HEK293T (cell line): ENCODE measurements around the gene PPP2R5D.

ENCODE experiments used
- ARNT ChIP-seq: fragments of 450-650 bp; IDR thresholded peaks from 2 replicates; pipeline ENCODE4 v1.6.1; 2017; ENCODE audit warnings: mild to moderate bottlenecking
- BHLHE40 ChIP-seq: fragments of 450-650 bp; IDR thresholded peaks from 2 replicates; pipeline ENCODE4 v1.6.1; 2016; ENCODE audit warnings: mild to moderate bottlenecking, moderate library complexity, borderline replicate concordance
- ELF4 ChIP-seq: fragments of 450-650 bp; IDR thresholded peaks from 2 replicates; pipeline ENCODE4 v1.6.1; 2017; ENCODE audit warnings: antibody characterized with exemption
- FOXA1 ChIP-seq: fragments of 450-650 bp; IDR thresholded peaks from 2 replicates; pipeline ENCODE4 v1.6.1; 2016; ENCODE audit warnings: mild to moderate bottlenecking
- FOXK2 ChIP-seq: fragments of 450-650 bp; IDR thresholded peaks from 2 replicates; pipeline ENCODE4 v1.6.1; 2016; ENCODE audit warnings: mild to moderate bottlenecking
- FOXM1 ChIP-seq: fragments of 450-650 bp; IDR thresholded peaks from 2 replicates; pipeline ENCODE4 v1.6.1; 2017; ENCODE audit warnings: mild to moderate bottlenecking, borderline replicate concordance
- L3MBTL2 ChIP-seq: fragments of 450-650 bp; conservative IDR thresholded peaks from 2 replicates; pipeline ENCODE4 v1.6.1; 2016; ENCODE audit warnings: mild to moderate bottlenecking
- LEF1 ChIP-seq: fragments of 450-650 bp; IDR thresholded peaks from 2 replicates; pipeline ENCODE4 v1.6.1; 2017; ENCODE audit warnings: mild to moderate bottlenecking, borderline replicate concordance
- NFRKB ChIP-seq: fragments of 450-650 bp; IDR thresholded peaks from 2 replicates; pipeline ENCODE4 v1.6.1; 2016; ENCODE audit warnings: mild to moderate bottlenecking, moderate library complexity
- SP1 ChIP-seq: fragments of 450-650 bp; IDR thresholded peaks from 2 replicates; pipeline ENCODE4 v1.6.1; 2017
- SUZ12 ChIP-seq: fragments of 450-650 bp; IDR thresholded peaks from 2 replicates; pipeline ENCODE4 v1.6.1; 2016; ENCODE audit warnings: mild to moderate bottlenecking
- TARDBP ChIP-seq: fragments of 450-650 bp; IDR thresholded peaks from 2 replicates; pipeline ENCODE4 v1.6.1; 2016

DNA sequence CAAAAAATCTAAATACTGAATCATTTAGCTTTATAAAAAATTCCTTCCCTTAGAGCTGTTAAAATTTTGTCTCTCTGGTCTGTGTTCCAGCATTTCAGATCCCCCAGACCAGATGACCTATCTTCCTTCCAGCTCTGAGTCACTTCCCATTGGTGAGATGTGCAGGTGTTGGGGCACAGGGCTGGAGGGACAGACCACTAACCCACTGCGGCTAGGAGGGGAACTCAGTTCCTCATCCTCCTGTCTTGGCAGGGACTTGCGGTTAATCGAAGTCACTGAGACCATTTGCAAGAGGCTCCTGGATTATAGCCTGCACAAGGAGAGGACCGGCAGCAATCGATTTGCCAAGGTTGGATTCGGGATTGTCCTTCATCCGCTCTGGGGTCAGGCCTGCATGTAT is 49.0 kb upstream of the PPP2R5D start:
- TF ChIP-seq SP1 (no peak), ELF4 (no peak), FOXK2 (no peak), ARNT (no peak), TARDBP (no peak), FOXM1 (no peak), NFRKB (no peak), LEF1 (no peak), BHLHE40 (no peak), FOXA1 (no peak), SUZ12 (no peak), L3MBTL2 (no peak)
